Measurements from ENCODE around the gene PCSK5.

DNA sequence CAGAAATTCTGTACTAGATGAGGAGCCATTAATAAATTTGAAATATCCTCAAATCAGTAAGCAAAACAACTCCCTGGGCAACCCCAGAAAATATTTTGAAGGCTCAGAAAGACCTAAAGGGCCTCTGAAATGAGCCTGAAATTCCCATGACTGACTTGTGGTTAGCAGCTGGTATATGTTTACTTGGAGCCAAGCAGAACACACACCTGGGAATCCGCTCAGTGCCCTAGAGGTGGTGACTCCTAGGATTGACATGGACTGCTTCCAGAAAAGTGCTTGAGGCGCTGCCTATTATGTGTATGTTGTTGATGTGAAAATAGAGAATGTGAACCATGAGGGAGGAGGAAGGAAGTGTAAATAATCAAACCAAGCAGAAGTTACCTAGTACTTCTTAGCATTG lies 489.0 kb downstream of the PCSK5 start:
- no peak for TF ChIP-seq POLR2A (IDR thresholded peaks at IDR 0.05; ENCODE audit: low read depth, low read length)
- TF ChIP-seq, protein P1, sequence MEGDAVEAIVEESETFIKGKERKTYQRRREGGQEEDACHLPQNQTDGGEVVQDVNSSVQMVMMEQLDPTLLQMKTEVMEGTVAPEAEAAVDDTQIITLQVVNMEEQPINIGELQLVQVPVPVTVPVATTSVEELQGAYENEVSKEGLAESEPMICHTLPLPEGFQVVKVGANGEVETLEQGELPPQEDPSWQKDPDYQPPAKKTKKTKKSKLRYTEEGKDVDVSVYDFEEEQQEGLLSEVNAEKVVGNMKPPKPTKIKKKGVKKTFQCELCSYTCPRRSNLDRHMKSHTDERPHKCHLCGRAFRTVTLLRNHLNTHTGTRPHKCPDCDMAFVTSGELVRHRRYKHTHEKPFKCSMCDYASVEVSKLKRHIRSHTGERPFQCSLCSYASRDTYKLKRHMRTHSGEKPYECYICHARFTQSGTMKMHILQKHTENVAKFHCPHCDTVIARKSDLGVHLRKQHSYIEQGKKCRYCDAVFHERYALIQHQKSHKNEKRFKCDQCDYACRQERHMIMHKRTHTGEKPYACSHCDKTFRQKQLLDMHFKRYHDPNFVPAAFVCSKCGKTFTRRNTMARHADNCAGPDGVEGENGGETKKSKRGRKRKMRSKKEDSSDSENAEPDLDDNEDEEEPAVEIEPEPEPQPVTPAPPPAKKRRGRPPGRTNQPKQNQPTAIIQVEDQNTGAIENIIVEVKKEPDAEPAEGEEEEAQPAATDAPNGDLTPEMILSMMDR (IDR thresholded peaks at IDR 0.05; ENCODE audit: extremely low read depth in 1 of 2, insufficient read depth in 1 of 2, low read depth in 1 of 2, low read length in 2 of 2): no peak
- no peak for TF ChIP-seq EZH2 (IDR thresholded peaks at IDR 0.05; ENCODE audit: borderline replicate concordance, low read depth, low read length, severe bottlenecking)
- no peak for TF ChIP-seq POLR2AphosphoS5 (IDR thresholded peaks at IDR 0.05; ENCODE audit: insufficient read depth, low read depth, low read length)
- TF ChIP-seq, protein P2, sequence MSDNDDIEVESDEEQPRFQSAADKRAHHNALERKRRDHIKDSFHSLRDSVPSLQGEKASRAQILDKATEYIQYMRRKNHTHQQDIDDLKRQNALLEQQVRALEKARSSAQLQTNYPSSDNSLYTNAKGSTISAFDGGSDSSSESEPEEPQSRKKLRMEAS (IDR thresholded peaks at IDR 0.05; ENCODE audit: insufficient read depth, insufficient read length): no peak
